AG09309 (cell line): ENCODE data around the gene CCDC57.

ENCODE experiments used
- DNase-seq: peaks from one replicate; pipeline ENCODE4 v3.0.0-alpha.2; 2010; ENCODE audit warnings: low read depth
- H3K4me3 ChIP-seq: 2 replicates; pipeline ENCODE4 v1.5.1; 2011; ENCODE audit warnings: mild to moderate bottlenecking, low read depth, low read length, moderate library complexity; ENCODE audit not compliant: control insufficient read depth
- CTCF ChIP-seq: IDR thresholded peaks from 2 replicates; pipeline ENCODE4 v1.5.1; 2011; ENCODE audit warnings: mild to moderate bottlenecking, low read depth, low read length, inconsistent platforms; ENCODE audit not compliant: insufficient read depth, control insufficient read depth; ENCODE audit errors: missing control alignments

Gene CCDC57

GRCh38 chr17:82058855-82059249, 153.8 kb downstream of the CCDC57 start:
- H3K4me3 ChIP-seq = no peak overlapping the region
- TF ChIP-seq CTCF = no peak
- DNase-seq = no peak

GRCh38 chr17:82058230-82058854, 154.3 kb downstream of the CCDC57 start:
- no peak for DNase-seq
- H3K4me3 ChIP-seq = no peak overlapping the region
- no peak for TF ChIP-seq CTCF

- no peak for DNase-seq
- no peak for TF ChIP-seq CTCF
- H3K4me3 ChIP-seq = no peak overlapping the region
These were observed 155.7 kb downstream of the CCDC57 start for GRCh38 chr17:82056729-82057621.

GRCh38 chr17:82055965-82056728, 156.5 kb downstream of the CCDC57 start:
- no peak for TF ChIP-seq CTCF
- no peak for DNase-seq
- H3K4me3 ChIP-seq = no peak overlapping the region

GRCh38 chr17:82055023-82055964, 157.3 kb downstream of the CCDC57 start:
- no peak for TF ChIP-seq CTCF

GRCh38 chr17:82054351-82055022, 158.2 kb downstream of the CCDC57 start:
- no peak for DNase-seq
- no peak for TF ChIP-seq CTCF
- H3K4me3 ChIP-seq = no peak overlapping the region

More at GRCh38 chr17:82055023-82055964, 157.3 kb downstream of the CCDC57 start:
- H3K4me3 ChIP-seq = no peak overlapping the region
- no peak for DNase-seq
